SK-N-SH (cell line): ENCODE measurements around the gene KIF15.

Experiments used
- FOSL2 ChIP-seq: IDR thresholded peaks from 2 replicates; pipeline ENCODE4 v1.4.0; 2012; ENCODE audit warnings: low read depth, mild to moderate bottlenecking, moderate library complexity, borderline replicate concordance
- JUND ChIP-seq: IDR thresholded peaks from 2 replicates; pipeline ENCODE4 v1.4.0; 2012
- POLR2AphosphoS5 ChIP-seq: IDR thresholded peaks from 2 replicates; pipeline ENCODE4 v1.6.1; 2012; ENCODE audit warnings: low read depth, low read length
- USF2 ChIP-seq: fragments of 150-350 bp; IDR thresholded peaks from 2 replicates; pipeline ENCODE4 v1.6.1; 2017; ENCODE audit warnings: antibody characterized with exemption, low read length, low read depth, borderline replicate concordance

DNA sequence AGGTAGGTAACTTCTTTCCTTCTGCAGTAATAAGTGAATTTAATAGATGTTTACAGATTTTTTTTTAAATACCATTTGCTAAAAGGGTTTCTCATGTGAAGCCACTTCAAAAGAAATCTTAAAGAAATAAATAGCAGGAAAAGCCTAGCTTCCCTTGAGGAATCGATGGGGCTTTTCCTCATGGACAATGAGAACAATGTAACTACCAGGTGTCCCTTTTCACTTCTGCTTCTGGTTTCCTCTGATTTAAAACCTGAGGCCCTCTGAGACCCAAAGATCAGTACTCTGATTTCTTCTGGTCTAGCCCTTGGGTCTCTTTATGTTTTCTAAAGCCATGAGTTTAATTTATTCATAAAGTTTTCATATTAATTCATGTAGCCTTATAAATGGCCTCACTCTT lies 87.0 kb downstream of the KIF15 start:
- no peak for TF ChIP-seq JUND
- TF ChIP-seq POLR2AphosphoS5 = no peak
- no peak for TF ChIP-seq FOSL2
- no peak for TF ChIP-seq USF2
